ENCODE data around the gene PLA2G4C.

Gene PLA2G4C, protein sequence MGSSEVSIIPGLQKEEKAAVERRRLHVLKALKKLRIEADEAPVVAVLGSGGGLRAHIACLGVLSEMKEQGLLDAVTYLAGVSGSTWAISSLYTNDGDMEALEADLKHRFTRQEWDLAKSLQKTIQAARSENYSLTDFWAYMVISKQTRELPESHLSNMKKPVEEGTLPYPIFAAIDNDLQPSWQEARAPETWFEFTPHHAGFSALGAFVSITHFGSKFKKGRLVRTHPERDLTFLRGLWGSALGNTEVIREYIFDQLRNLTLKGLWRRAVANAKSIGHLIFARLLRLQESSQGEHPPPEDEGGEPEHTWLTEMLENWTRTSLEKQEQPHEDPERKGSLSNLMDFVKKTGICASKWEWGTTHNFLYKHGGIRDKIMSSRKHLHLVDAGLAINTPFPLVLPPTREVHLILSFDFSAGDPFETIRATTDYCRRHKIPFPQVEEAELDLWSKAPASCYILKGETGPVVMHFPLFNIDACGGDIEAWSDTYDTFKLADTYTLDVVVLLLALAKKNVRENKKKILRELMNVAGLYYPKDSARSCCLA

DNA sequence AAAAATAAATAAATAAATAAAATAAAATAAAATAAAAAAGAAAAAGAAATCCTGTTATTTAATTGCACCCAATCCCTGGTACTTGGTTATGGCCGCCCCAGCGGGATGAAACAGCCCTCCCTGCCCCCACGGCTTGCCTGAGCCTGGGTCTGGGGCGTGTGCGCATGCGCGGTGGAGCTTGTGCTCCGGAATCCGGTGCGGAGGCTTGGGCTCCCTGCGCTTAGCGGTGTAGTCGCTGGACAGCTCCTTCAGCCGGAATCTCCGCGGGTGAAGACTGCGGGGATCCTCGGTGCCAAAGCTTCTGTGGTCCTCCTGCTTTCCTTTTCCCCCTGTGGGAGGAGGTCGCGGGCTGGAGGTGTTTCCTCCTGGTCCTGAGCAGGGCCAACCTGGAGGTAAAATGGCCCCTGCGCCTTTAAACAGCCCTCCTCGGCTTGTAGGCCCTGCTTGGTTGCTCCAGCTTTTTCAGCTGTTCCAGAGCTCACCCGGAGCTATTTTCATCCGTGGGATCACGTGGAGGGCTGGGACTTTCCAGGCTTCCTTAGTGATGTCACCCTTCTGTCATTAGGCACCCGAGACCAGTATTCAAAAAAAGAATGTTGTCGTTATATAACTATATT is at the start of gene PLA2G4C:
PLA2G4C (minus strand) TSS at position 468 of the 617 bp plus-strand sequence. CDS start 4,288 bp downstream, outside the sequence.
- peak within 1 kb of the TSS; percentile 50 for H3K4me3 ChIP-seq (ENCODE audit: low read length)
- no peak for TF ChIP-seq ZNF274 (IDR thresholded peaks at IDR 0.05; ENCODE audit: low read depth, low read length)

DNA sequence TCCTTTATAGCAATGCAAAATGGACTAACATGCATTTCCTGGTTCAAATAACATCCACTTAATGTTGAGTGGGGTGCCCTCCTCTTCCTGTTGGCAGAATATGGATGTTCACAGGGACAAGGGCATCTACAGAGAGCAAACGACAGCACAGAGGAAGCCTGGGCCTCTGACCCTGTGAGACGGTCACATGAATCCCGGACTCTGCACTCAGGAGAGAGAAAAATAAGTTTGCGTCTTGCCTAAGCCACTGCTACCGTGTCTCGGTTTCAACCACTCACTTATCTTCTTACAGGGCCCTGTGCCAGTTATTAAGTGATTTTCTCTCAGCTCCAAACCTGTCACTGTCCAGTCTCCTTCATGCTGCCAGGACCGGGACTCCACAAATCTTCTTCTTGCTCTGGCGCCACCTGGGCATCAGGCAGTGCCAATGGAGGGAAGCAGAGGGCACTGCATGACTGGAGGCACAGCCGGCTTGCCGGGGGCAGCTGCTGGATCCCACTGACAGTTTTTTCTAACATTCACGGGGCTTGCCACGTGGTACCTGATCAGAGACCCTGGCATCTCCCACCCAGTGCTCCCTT is 47.7 kb upstream of the PLA2G4C start:
- no peak overlapping the region for H3K4me3 ChIP-seq (ENCODE audit: low read length)
- TF ChIP-seq ZNF274 (IDR thresholded peaks at IDR 0.05; ENCODE audit: low read depth, low read length) = no peak

DNA sequence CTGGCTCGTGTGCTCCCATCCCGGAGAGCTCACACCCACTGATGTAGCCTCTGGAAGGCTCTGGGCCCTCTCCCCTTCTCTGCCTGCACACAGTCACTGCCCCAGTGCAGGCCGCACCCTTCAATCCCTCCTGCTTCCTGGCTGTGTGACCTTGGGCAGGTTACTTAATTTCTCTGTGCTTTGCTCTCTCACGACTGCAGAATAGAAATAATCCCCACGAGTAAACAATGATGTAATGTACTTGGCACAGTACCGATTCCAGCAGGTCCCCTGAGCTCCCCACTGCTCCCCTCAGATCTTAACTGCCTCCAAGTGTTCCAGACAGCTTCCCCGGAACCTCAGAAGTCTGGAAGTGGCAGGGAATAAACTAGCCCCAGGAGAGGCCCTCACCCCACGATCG is 43.4 kb upstream of the PLA2G4C start:
- no peak for TF ChIP-seq ZNF274 (IDR thresholded peaks at IDR 0.05; ENCODE audit: low read depth, low read length)
- H3K4me3 ChIP-seq (ENCODE audit: low read length) = no peak overlapping the region

DNA sequence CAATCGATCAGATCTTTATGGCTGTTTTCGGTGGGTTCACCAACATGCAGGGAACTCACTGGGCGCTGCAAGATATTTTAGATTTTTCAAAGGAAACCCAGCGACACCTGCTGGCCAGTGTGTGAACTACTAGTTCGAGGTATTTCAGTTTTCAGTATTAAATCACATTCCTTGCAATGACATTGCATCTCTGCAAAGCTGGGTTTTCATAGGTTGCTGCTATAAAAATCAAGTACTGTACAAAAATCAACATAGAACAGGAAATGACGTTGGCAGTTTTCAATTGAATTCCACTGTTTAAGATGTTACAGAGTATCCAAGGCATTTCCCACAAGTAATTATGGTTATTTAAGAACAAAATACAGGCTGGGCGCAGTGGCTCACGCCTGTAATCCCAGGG is 41.9 kb upstream of the PLA2G4C start:
- no peak for TF ChIP-seq ZNF274 (IDR thresholded peaks at IDR 0.05; ENCODE audit: low read depth, low read length)
- H3K4me3 ChIP-seq (ENCODE audit: low read length) = no peak overlapping the region

DNA sequence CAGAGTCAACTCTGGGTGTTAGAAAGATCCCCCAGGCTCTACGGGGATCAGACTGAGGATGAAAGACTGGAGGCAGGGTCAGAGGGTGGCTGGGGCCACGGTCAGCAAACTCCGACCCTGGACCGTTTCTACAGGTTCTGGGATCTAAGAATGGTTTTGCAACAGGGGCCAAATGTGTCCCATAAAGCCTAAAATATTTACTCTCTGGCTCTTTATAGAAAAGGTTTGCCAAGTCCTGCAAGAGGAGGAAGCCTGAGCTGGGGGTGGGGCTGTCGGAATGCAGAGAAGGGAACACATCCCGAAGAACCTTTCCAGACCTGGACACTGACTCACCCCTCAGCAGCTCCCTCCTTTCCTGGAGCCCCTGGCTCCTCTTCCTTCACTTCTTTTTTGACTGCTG is 38.8 kb upstream of the PLA2G4C start:
- H3K4me3 ChIP-seq (ENCODE audit: low read length) = no peak overlapping the region
- TF ChIP-seq ZNF274 (IDR thresholded peaks at IDR 0.05; ENCODE audit: low read depth, low read length) = no peak

DNA sequence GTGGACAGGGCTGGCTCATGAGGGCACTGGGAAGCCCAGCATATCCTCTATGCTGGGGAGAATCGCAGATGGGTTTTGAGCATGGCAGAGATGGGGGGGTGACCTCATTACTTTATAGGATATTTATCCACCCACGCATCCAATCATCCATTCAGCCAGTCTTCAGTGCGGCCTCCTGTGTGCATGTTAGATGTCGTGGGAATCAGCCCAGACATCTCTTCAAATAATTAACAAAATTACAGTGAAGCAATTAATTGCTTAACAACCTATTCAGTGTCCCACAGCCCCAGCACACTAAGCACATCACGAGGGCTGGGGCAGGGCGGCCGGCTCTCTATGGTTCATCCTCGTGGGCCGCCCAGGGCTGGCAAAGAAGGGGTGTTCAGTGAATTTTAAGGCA is 38.0 kb upstream of the PLA2G4C start:
- H3K4me3 ChIP-seq (ENCODE audit: low read length) = no peak overlapping the region
- no peak for TF ChIP-seq ZNF274 (IDR thresholded peaks at IDR 0.05; ENCODE audit: low read depth, low read length)

DNA sequence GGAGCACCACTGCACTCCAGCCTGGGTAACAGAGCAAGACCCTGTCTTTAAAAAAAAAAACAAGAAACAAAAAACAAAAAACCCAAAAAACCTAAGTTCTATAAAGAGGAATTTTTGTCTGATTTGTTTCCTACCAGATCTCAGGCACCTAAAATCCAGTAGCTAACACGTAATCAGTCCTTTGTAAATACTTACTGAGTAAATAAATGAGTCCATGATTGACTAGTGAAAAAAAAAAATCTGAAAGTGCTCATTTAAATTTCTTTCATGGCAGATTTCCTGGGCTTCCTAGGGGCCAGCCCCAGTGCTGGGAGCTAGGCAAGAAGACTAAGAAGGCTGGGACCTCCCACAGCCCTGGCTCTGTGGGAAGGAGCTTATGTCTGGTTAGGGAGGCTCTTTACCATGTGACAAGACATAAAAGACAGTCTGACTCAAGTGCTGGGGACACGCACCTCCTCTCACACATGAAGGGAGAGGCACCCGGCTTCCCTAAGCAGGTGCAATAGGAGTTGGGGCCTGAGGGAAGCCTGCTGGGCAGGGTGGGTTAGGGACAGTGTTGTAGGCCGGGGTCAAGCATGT is 37.1 kb upstream of the PLA2G4C start:
- H3K4me3 ChIP-seq (ENCODE audit: low read length) = no peak overlapping the region
- TF ChIP-seq ZNF274 (IDR thresholded peaks at IDR 0.05; ENCODE audit: low read depth, low read length) = no peak

DNA sequence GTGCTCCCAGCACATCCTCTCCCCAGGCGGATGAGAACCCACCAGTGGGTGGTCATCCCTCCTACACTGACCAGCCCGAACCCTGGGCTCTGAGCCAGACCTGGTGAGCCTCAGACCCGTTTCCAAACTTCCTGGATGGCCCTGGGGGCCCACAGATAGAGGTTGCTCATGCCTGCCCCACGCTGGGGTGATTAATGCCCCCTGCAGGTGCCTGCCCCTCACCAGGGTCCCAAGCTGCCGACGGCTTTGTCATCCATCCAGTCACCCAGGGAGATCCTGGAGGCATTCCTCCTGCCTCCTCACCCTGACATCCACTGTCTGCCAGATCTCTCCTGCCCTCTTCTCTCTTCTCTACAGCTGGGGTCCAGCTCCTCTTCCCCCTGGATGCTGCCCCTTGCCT is 28.4 kb upstream of the PLA2G4C start:
- no peak overlapping the region for H3K4me3 ChIP-seq (ENCODE audit: low read length)
- TF ChIP-seq ZNF274 (IDR thresholded peaks at IDR 0.05; ENCODE audit: low read depth, low read length) = no peak

DNA sequence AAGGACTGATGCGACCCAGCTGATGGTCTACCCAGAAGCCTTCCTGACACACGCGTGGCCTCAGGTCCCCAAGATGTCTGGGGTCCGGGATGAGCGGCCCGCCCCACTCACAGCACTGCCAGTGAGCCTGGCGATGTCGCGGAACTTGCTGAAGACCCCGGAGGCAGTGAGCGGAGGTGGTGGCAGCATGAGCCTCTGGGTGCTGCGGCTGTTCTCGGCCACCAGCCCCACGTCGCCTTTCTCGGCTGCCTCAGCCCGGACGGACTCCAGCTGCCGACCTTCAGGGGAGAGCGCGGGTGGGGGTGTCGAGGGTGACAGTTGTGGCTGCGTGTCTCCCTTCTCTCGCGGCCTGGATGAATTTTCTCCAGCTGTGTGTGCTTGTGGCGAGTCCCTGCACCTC is 26.8 kb upstream of the PLA2G4C start:
- no peak overlapping the region for H3K4me3 ChIP-seq (ENCODE audit: low read length)
- TF ChIP-seq ZNF274 (IDR thresholded peaks at IDR 0.05; ENCODE audit: low read depth, low read length) = no peak

DNA sequence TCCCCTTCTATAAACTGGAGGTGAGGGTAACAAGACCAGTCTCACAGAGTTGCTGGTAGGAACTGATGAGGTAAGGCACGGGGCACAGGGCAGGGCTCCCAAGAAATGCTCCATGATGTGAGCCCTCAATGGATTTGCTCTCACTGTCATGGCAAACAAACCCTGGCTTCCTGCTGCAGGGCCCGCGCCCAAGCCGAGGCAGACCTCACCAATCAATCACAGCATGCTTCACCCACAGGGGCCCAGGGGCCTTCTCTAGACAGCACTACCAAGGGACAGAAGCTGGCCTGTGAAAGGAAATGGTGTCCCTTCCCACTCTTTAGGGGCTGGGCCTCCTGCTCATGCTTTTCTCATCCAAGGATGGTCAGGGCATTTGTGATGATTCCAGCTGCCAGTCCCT is 25.9 kb upstream of the PLA2G4C start:
- TF ChIP-seq ZNF274 (IDR thresholded peaks at IDR 0.05; ENCODE audit: low read depth, low read length) = no peak
- no peak overlapping the region for H3K4me3 ChIP-seq (ENCODE audit: low read length)

DNA sequence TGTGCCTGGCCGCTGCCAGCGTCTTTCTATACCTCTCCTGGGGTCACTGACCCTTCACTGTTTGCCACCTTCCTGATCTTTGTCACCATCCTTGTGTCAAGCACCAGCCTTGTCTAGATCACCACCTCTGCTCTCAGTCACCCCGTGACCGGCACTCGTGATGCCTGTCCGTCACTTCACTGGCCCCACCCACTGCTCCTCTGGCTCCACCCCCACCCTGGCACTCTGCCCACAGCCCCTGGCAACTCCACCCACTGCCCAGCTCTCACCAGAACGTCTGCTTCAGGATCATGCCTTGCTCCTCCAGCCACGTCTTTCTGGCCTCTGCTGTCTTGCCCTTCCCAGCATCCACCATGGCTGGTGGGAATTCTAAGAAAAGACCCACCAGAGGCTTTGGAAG is 24.8 kb upstream of the PLA2G4C start:
- H3K4me3 ChIP-seq (ENCODE audit: low read length) = no peak overlapping the region
- TF ChIP-seq ZNF274 (IDR thresholded peaks at IDR 0.05; ENCODE audit: low read depth, low read length) = no peak

DNA sequence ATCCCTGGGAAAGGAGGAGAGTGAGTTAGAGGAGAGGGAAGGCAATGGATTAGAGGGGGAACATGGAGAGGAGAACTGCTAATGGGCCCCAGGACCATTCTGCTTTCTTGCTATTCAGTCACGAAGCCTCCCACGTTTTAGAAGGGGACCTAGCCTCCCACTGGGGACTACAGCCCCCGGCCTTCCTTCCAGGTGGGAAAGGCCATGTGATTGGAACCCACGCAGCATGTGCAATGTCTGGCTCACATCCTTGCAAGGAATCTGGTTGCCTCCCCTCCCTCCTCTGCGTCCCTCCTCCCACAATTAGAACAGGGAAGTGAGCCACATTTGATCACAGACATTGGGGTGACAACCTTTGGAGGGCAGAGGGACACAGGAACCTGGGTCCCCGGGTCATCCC is 22.5 kb upstream of the PLA2G4C start:
- TF ChIP-seq ZNF274 (IDR thresholded peaks at IDR 0.05; ENCODE audit: low read depth, low read length) = no peak
- H3K4me3 ChIP-seq (ENCODE audit: low read length) = no peak overlapping the region

DNA sequence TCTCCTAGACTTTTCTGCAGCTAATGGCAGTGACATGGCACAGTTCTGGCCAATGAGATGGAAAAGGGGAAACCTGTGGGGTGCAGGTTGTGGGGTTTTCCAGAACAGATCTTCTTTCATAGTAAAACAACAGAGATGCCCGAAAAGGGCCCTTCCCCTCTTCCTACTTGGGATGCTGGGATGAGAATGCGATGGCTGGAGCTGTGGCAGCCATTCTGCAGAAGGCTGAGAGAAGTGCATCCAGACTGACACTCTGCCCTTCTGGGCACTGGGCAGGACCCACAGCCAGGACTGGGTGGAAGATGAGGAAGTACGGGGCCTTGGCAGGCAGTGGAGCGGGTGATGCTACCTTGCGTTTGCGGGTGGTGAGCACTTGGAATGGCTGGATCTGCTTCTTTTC is 16.9 kb upstream of the PLA2G4C start:
- H3K4me3 ChIP-seq (ENCODE audit: low read length) = no peak overlapping the region
- TF ChIP-seq ZNF274 (IDR thresholded peaks at IDR 0.05; ENCODE audit: low read depth, low read length) = no peak

DNA sequence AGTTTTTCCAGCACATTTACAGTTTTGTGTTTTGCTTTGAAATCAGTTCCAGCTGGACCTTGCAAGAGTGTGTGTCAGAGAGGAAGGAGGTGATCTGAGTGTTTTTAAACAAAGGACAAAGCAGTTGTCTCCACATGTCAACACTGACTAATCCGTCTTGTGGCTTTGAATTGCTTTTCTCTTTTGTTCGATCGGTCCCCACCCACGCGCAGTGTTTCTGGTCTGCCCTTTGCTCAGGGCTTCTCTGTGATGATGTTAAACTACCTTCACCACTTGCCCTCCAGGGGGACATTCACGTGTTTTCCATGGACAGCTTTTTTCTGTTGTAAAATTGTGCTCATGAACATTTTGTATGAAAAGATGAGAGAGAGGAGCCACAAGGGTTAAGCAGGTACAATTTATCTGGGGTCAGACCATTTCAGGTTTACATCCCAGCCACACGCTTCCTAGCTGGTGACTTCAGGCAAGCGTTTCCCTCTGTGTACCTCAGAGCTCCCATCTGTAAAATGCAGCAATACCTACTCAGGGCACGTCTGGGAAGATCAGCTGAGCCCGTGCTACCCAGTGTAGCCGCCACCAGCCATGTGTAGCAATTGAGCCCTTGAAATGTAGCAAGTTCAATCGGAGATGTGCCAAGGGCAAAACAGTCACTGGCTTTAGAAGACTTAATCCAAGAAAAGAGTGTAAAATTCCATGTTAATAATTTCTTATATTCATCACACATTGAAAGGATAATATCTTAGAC is 13.5 kb upstream of the PLA2G4C start:
- no peak for TF ChIP-seq ZNF274 (IDR thresholded peaks at IDR 0.05; ENCODE audit: low read depth, low read length)
- H3K4me3 ChIP-seq (ENCODE audit: low read length) = no peak overlapping the region
